Ovary (tissue), 10 donors: ENCODE results near the gene PARS2. TPM values are rescaled to one million over a fixed set of nuclear protein-coding genes. Genes with fewer than 3 reads are reported as not detected.

Experiments used
- DNase-seq, 5 donors: peaks; one replicate each; pipeline ENCODE4 v3.0.0-alpha.2; 2019 to 2020
- H3K27ac ChIP-seq, 2 donors: fragments of 200-600 bp; one replicate each; pipeline versions ENCODE4 v1.5.1 to v1.8.0; 2019 to 2022
- H3K27me3 ChIP-seq: fragments of 200-600 bp; one replicate; pipeline ENCODE4 v1.8.0; 2022
- H3K36me3 ChIP-seq: fragments of 200-600 bp; sonication (generic); one replicate; pipeline ENCODE4 v1.5.1; 2019
- H3K4me1 ChIP-seq: one replicate; pipeline ENCODE4 v1.8.1; 2013; ENCODE audit warnings: mild to moderate bottlenecking, moderate library complexity; ENCODE audit not compliant: insufficient read depth
- H3K4me3 ChIP-seq: fragments of 200-600 bp; sonication (generic); one replicate; pipeline ENCODE4 v1.5.1; 2017
- H3K9me3 ChIP-seq, 2 donors: fragments of 200-600 bp in 1 of 2; sonication (generic) in 1 of 2; one replicate each; pipeline versions ENCODE4 v1.5.1 to v1.8.1; 2013 to 2019; ENCODE audit warnings: mild to moderate bottlenecking in 1 of 2, moderate library complexity in 1 of 2
- EP300 ChIP-seq: sonication (generic); formaldehyde crosslinking; IDR thresholded peaks from one replicate; pipeline ENCODE4 v1.6.1; 2017; ENCODE audit warnings: antibody characterized with exemption
- POLR2A ChIP-seq: fragments of 450-650 bp; IDR thresholded peaks from one replicate; pipeline ENCODE4 v1.6.1; 2017; ENCODE audit warnings: antibody characterized with exemption, mild to moderate bottlenecking, moderate library complexity
- WGBS, 3 donors: extraction: QIAGEN DNeasy Blood & Tissue Kit in 1 of 3; methylation state at CpG; one replicate each; pipeline versions ENCODE4 v1.1.5 to v1.1.7; 2013 to 2017; 5-methylcytosine and 5-hydroxymethylcytosine counted together
- intact Hi-C, 4 donors: fragments of 100-400 bp; cut with DNase I; formaldehyde crosslinking; loops; one replicate each; pipeline versions ENCODE4 v1.11.0 to v1.15.1; 2022 to 2023
- long read RNA-seq, 3 donors: library from polyadenylated mRNA in 2 of 3; unstranded in 2 of 3; transcript quantifications; one replicate each; pipeline ENCODE4 v2.0.0 and lab custom pipeline, GENCODE V29; 2021 to 2026
- polyA plus RNA-seq, 2 donors: library from polyadenylated mRNA; stranded (reverse); fragments of 200-250 nt in 1 of 2; fragments of 350-450 nt in 1 of 2; fragmentation: Illumina TruSeq in 1 of 2; extraction: RNeasy Lipid Tissue Mini Kit (QIAGEN cat#74804) in 1 of 2; gene quantifications; one replicate each; pipeline ENCODE4 v1.2.3, GENCODE V29; 2013 to 2014
- total RNA-seq, 7 donors: library from RNA; depleted of rRNA in 2 of 7; stranded (reverse); fragments of >200 nt in 2 of 7; fragmentation: NEBNext Ultra II Directional in 3 of 7; extraction: Animal tissue kit (Norgen Biotek cat#: 25700) in 3 of 7; gene quantifications; one replicate each; pipeline versions ENCODE4 v1.1.0 to v1.2.4, GENCODE V29; 2016 to 2023
- TF ChIP-seq, protein P1 (sequence below), 3 donors: fragments of 450-650 bp in 2 of 3; fragments of 200-600 bp in 1 of 3; IDR thresholded peaks; one replicate each; pipeline versions ENCODE4 v1.5.1 to v1.8.0; 2016 to 2022; ENCODE audit warnings: antibody characterized with exemption in 3 of 3, mild to moderate bottlenecking in 1 of 3
- donor health status: DM: no; HTN: no; CAD: no; lungs with moderate emphysema.
- donor health status: DM: no; HTN: no; CAD: no.
- donor health status: Bipolar disorder and iron deficiency.
- donor health status: DM: yes; HTN: yes; CAD: no.
- donor health status: DM: no; HTN: no; CAD: no.
- donor health status: DM: yes; HTN: yes; CAD: no.

The PARS2 gene
- 1 to 10 TPM; 3.2 to 9.6 (median 7.0) TPM for total RNA-seq
- polyA plus RNA-seq: 1 to 10 TPM; 4.3 to 6.4 TPM
- long read RNA-seq, donor 1, transcript PARS2-201 (2 exons, 2,347 nt): major isoform, 45 of 54 reads
- long read RNA-seq, donor 1, partial matches to known transcripts: 0 of 54 reads
- long read RNA-seq, donor 1, other reads (novel, unspliced or antisense): 9 of 54 reads
- long read RNA-seq, donor 2, transcript PARS2-201 (2 exons, 2,347 nt): major isoform, 11 of 11 reads
- long read RNA-seq, donor 2, partial matches to known transcripts: 0 of 11 reads
- long read RNA-seq, donor 2, other reads (novel, unspliced or antisense): 0 of 11 reads
- long read RNA-seq, donor 3, transcript PARS2-201 (2 exons, 2,347 nt): major isoform, 29 of 34 reads
- long read RNA-seq, donor 3, partial matches to known transcripts: 1 of 34 reads
- long read RNA-seq, donor 3, other reads (novel, unspliced or antisense): 4 of 34 reads

DNA sequence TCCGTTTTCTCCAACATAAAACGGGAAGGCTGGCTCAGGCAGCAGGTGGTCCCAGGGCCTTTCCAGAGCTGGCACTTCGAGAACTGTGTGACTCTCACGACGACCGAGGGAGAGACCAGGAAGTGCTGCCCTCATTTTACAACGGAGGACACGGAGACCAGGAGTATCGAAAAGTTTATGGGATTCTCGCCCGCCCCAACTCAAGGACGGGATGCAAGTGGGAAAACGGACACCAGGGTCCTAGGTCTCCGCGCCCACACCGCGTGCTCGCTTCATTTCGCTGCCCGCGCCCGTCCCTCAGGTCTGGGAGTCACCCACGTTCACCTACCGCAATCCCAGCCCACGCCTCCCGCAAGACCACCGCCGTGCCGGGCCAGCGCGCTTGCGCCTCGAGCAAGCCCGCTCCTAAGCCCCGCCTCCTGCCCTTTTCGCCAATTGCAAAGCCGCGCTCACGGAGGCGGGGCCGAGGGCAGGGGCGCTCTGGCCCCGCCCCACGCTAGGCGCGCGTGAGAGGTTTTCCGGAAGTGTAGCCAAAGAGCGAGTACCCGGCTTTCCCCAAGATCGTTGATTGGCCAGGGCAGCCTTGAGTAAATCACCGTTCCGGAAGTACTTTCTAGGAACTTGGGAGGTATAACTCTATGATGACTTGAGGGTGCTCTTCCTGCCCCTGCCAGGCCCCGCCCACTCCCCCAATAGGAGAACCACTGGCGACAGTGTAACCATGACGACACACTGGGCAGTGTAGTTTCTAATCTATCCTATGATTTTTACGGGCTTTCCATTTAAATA is at the start of gene PARS2:
PARS2 (minus strand) TSS at position 391 of the 789 bp plus-strand sequence. CDS start 5,362 bp downstream, outside the sequence.
- H3K27ac ChIP-seq: peak within 1 kb of the TSS in 1 of 2 donors; percentile 43
- WGBS, 3 donors: 0% methylated on average over 49 to 57 of the region's 57 CpGs
- no peak for TF ChIP-seq EP300
- TF ChIP-seq, protein P1, sequence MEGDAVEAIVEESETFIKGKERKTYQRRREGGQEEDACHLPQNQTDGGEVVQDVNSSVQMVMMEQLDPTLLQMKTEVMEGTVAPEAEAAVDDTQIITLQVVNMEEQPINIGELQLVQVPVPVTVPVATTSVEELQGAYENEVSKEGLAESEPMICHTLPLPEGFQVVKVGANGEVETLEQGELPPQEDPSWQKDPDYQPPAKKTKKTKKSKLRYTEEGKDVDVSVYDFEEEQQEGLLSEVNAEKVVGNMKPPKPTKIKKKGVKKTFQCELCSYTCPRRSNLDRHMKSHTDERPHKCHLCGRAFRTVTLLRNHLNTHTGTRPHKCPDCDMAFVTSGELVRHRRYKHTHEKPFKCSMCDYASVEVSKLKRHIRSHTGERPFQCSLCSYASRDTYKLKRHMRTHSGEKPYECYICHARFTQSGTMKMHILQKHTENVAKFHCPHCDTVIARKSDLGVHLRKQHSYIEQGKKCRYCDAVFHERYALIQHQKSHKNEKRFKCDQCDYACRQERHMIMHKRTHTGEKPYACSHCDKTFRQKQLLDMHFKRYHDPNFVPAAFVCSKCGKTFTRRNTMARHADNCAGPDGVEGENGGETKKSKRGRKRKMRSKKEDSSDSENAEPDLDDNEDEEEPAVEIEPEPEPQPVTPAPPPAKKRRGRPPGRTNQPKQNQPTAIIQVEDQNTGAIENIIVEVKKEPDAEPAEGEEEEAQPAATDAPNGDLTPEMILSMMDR (IDR thresholded peaks at IDR 0.05): no peak
- peak; percentile 69 for TF ChIP-seq POLR2A
- no peaks in the 10 kb centered on the region for H3K27me3 ChIP-seq
- intact Hi-C loops: no loop called here
- H3K4me1 ChIP-seq: peaks cover 1% of the 10 kb centered on the region
- H3K9me3 ChIP-seq: no peaks in the 10 kb centered on the region
- no peaks in the 10 kb centered on the region for H3K36me3 ChIP-seq
- H3K4me3 ChIP-seq: peak within 1 kb of the TSS; percentile 73
- DNase-seq: peak; percentile 96 to 98 (median 97)

DNA sequence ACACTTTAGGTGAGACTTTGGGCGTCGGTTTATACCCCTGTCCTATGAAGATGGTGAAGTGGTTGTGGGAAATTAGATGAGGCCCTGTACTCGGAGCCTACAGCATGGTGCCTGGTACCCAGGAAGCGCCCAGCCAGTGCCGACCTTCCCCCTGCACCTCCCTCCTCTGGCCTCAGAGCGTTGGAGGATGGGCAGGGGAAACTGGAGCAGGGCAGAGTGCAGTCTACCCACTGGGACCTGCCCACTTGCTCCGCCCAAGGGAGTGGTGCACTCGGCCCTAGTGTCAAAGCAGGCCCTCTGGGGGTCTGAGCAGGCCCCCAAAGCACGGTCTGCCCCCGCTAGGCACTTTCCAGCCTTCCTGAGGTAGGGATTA is 49.8 kb upstream of the PARS2 start:
- H3K4me1 ChIP-seq: no peaks in the 10 kb centered on the region
- no peak for DNase-seq
- no peaks in the 10 kb centered on the region for H3K27me3 ChIP-seq
- H3K27ac ChIP-seq: no peak overlapping the region
- no peaks in the 10 kb centered on the region for H3K9me3 ChIP-seq
- intact Hi-C loops: loop anchor here in 2 of 4 donors (5.0 to 10.0 kb wide), 3 partner anchors 309 to 952 kb away; no protein-coding TSS in a partner anchor
- H3K36me3 ChIP-seq: no peaks in the 10 kb centered on the region
- 80 to 84% (median 83%) methylated on average over 10 of the region's 10 CpGs for WGBS, 3 donors
- H3K4me3 ChIP-seq: no peak overlapping the region
- TF ChIP-seq, protein P1 (IDR thresholded peaks at IDR 0.05): no peak
- TF ChIP-seq POLR2A (no peak), EP300 (no peak)

DNA sequence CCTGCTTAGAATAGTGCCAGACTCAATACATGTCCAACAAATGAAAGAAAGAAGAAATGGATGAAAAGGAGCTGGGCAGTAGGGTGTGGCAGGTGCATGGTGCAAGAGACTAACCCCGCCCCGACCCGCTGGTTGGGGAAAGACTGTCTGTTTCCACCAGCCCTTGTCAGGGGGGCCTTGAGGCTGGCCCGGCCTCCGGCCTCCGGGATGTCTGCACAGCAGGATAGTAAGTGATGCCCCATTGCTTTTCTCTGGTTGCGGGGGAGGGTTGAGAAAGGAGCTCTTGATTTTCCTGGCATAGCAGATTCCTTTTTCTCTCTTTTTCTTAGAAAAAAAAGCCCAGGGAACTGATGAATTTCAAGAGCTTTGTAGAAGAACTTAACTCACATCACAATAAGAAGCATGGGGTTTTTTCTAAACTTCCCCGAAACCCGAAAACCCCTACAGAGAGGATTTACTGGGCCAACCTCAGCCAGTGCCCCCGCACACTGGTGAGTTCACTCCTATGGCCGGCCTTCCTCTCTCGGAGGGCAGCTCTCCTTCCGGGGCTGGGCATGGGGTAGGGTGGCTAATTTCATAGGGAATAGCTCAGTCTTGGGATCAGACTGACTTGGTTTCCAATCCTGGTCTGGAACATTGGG is 49.3 kb upstream of the PARS2 start:
- no peak overlapping the region for H3K27ac ChIP-seq
- H3K4me3 ChIP-seq: no peak overlapping the region
- H3K36me3 ChIP-seq: no peaks in the 10 kb centered on the region
- no peaks in the 10 kb centered on the region for H3K9me3 ChIP-seq
- TF ChIP-seq, protein P1 (IDR thresholded peaks at IDR 0.05): no peak
- TF ChIP-seq POLR2A (no peak), EP300 (no peak)
- 73 to 80% (median 75%) methylated on average over 13 of the region's 13 CpGs for WGBS, 3 donors
- no peak for DNase-seq
- no peaks in the 10 kb centered on the region for H3K4me1 ChIP-seq
- no peaks in the 10 kb centered on the region for H3K27me3 ChIP-seq
- intact Hi-C loops: loop anchor here in 2 of 4 donors (5.0 to 10.0 kb wide), 3 partner anchors 309 to 951 kb away; no protein-coding TSS in a partner anchor
